Measurements from ENCODE around the gene CCDC82.
A peak's percentile ranks its signal among the peaks of the same experiment; 100 is the strongest.

Gene CCDC82

GRCh38 chr11:96328395-96329010 is 61.2 kb downstream of the CCDC82 start:
- no peak overlapping the region for H3K9ac ChIP-seq (ENCODE audit: low read length)
- no peaks in the 10 kb centered on the region for H3K9me3 ChIP-seq (ENCODE audit: control insufficient read depth, insufficient read depth, low read depth, low read length)
- no peaks in the 10 kb centered on the region for H3K36me3 ChIP-seq (ENCODE audit: control insufficient read depth, insufficient read depth, low read length)
- H3K4me1 ChIP-seq (ENCODE audit: control insufficient read depth, insufficient read depth, low read length), result peaks cover 59% of the 10 kb centered on the region
- no peak overlapping the region for H3K4me3 ChIP-seq (ENCODE audit: low read depth, low read length)
- H3K27ac ChIP-seq (ENCODE audit: low read depth, low read length), result no peak overlapping the region
- H3K27me3 ChIP-seq (ENCODE audit: control insufficient read depth, insufficient read depth, low read length), result no peaks in the 10 kb centered on the region

- no peaks in the 10 kb centered on the region for H3K9me3 ChIP-seq (ENCODE audit: control insufficient read depth, insufficient read depth, low read depth, low read length)
- H3K4me1 ChIP-seq (ENCODE audit: control insufficient read depth, insufficient read depth, low read length), result peaks cover 48% of the 10 kb centered on the region
- H3K9ac ChIP-seq (ENCODE audit: low read length), result no peak overlapping the region
- H3K4me3 ChIP-seq (ENCODE audit: low read depth, low read length), result no peak overlapping the region
- no peaks in the 10 kb centered on the region for H3K27me3 ChIP-seq (ENCODE audit: control insufficient read depth, insufficient read depth, low read length)
- no peaks in the 10 kb centered on the region for H3K36me3 ChIP-seq (ENCODE audit: control insufficient read depth, insufficient read depth, low read length)
- no peak overlapping the region for H3K27ac ChIP-seq (ENCODE audit: low read depth, low read length)
These were observed 62.8 kb downstream of the CCDC82 start for GRCh38 chr11:96326959-96327358.

DNA sequence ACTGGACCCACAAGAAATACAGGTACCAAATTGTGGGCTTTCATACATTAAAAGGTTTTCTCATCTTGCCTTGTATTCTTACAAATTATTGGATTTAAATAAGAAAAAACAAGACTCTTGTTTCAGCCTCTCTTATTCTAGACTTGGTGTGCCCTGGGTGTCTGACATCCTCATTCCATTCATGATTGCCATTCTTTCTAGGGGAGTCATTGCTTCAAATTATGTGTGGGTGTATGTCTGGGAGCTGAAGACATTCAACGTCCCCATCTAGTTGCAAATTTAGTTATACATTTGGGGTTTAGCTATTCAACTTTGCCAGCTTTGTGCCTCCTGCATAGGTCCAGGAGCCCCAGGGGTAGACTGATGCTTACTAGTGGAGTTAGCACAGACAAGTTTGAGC is 64.8 kb downstream of the CCDC82 start:
- no peaks in the 10 kb centered on the region for H3K27me3 ChIP-seq (ENCODE audit: control insufficient read depth, insufficient read depth, low read length)
- no peak overlapping the region for H3K4me3 ChIP-seq (ENCODE audit: low read depth, low read length)
- H3K9ac ChIP-seq (ENCODE audit: low read length), result no peak overlapping the region
- peak overlapping the region; percentile 12; the same call in 1 of the 2 replicates for H3K27ac ChIP-seq (ENCODE audit: low read depth, low read length)
- no peaks in the 10 kb centered on the region for H3K36me3 ChIP-seq (ENCODE audit: control insufficient read depth, insufficient read depth, low read length)
- H3K4me1 ChIP-seq (ENCODE audit: control insufficient read depth, insufficient read depth, low read length), result peaks cover 41% of the 10 kb centered on the region
- no peaks in the 10 kb centered on the region for H3K9me3 ChIP-seq (ENCODE audit: control insufficient read depth, insufficient read depth, low read depth, low read length)

DNA sequence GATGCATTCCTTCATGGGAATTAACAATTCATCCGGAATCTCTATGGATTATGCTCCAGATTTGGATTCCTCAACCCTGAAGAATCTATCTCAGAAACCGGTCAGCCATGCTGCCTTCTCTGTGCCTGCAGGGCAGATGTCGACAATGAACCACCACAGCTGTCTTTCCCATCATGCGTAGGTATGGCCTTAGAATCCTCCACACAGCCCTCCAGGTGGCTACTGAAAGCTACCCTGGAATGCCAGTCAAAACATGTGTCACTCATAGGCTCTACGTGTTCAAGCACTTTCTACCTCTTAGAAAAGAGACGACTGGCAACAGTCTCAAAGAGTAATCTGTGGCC is 66.1 kb downstream of the CCDC82 start:
- no peak overlapping the region for H3K27ac ChIP-seq (ENCODE audit: low read depth, low read length)
- no peak overlapping the region for H3K9ac ChIP-seq (ENCODE audit: low read length)
- H3K9me3 ChIP-seq (ENCODE audit: control insufficient read depth, insufficient read depth, low read depth, low read length), result no peaks in the 10 kb centered on the region
- H3K4me3 ChIP-seq (ENCODE audit: low read depth, low read length), result no peak overlapping the region
- H3K27me3 ChIP-seq (ENCODE audit: control insufficient read depth, insufficient read depth, low read length), result no peaks in the 10 kb centered on the region
- peaks cover 36% of the 10 kb centered on the region for H3K4me1 ChIP-seq (ENCODE audit: control insufficient read depth, insufficient read depth, low read length)
- H3K36me3 ChIP-seq (ENCODE audit: control insufficient read depth, insufficient read depth, low read length), result no peaks in the 10 kb centered on the region

GRCh38 chr11:96322775-96323641 is 66.7 kb downstream of the CCDC82 start:
- no peaks in the 10 kb centered on the region for H3K36me3 ChIP-seq (ENCODE audit: control insufficient read depth, insufficient read depth, low read length)
- H3K27ac ChIP-seq (ENCODE audit: low read depth, low read length), result no peak overlapping the region; the same call in 1 of the 2 replicates
- no peaks in the 10 kb centered on the region for H3K9me3 ChIP-seq (ENCODE audit: control insufficient read depth, insufficient read depth, low read depth, low read length)
- peaks cover 34% of the 10 kb centered on the region for H3K4me1 ChIP-seq (ENCODE audit: control insufficient read depth, insufficient read depth, low read length)
- H3K9ac ChIP-seq (ENCODE audit: low read length), result no peak overlapping the region
- H3K27me3 ChIP-seq (ENCODE audit: control insufficient read depth, insufficient read depth, low read length), result no peaks in the 10 kb centered on the region
- no peak overlapping the region for H3K4me3 ChIP-seq (ENCODE audit: low read depth, low read length)

DNA sequence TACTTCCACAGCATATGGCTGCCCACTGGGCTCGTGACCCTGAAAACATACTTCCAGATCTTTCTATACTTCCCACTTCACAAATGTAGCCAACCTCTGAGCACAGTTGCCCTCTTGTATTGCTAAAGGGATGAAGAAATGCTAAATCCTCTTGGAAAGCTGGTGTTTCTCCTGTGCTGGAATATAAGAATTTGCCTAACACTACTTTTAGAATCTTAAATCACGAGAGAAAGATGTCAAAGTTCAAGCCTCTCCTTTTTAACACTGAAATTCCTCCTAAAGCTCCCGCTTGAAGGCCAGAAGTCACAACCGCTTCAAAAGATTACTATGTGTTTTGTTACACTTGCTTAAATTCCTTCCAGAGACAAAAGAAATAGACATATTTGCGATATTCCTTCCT is 68.6 kb downstream of the CCDC82 start:
- no peak overlapping the region for H3K4me3 ChIP-seq (ENCODE audit: low read depth, low read length)
- no peaks in the 10 kb centered on the region for H3K36me3 ChIP-seq (ENCODE audit: control insufficient read depth, insufficient read depth, low read length)
- H3K9me3 ChIP-seq (ENCODE audit: control insufficient read depth, insufficient read depth, low read depth, low read length), result no peaks in the 10 kb centered on the region
- no peak overlapping the region for H3K9ac ChIP-seq (ENCODE audit: low read length)
- H3K4me1 ChIP-seq (ENCODE audit: control insufficient read depth, insufficient read depth, low read length), result peaks cover 49% of the 10 kb centered on the region
- no peaks in the 10 kb centered on the region for H3K27me3 ChIP-seq (ENCODE audit: control insufficient read depth, insufficient read depth, low read length)
- no peak overlapping the region for H3K27ac ChIP-seq (ENCODE audit: low read depth, low read length)

- Histone ChIP-seq H3K4me1 (ENCODE audit: control insufficient read depth, insufficient read depth, low read length) (peaks cover 39% of the 10 kb centered on the region), H3K27ac (ENCODE audit: low read depth, low read length) (no peak overlapping the region), H3K36me3 (ENCODE audit: control insufficient read depth, insufficient read depth, low read length) (no peaks in the 10 kb centered on the region)
These were observed 69.6 kb downstream of the CCDC82 start for GRCh38 chr11:96319898-96320656.

GRCh38 chr11:96318850-96319249 is 70.9 kb downstream of the CCDC82 start:
- Histone ChIP-seq H3K9me3 (ENCODE audit: control insufficient read depth, insufficient read depth, low read depth, low read length) (no peaks in the 10 kb centered on the region), H3K27ac (ENCODE audit: low read depth, low read length) (no peak overlapping the region), H3K9ac (ENCODE audit: low read length) (no peak overlapping the region), H3K36me3 (ENCODE audit: control insufficient read depth, insufficient read depth, low read length) (no peaks in the 10 kb centered on the region), H3K4me3 (ENCODE audit: low read depth, low read length) (no peak overlapping the region), H3K27me3 (ENCODE audit: control insufficient read depth, insufficient read depth, low read length) (no peaks in the 10 kb centered on the region), H3K4me1 (ENCODE audit: control insufficient read depth, insufficient read depth, low read length) (peaks cover 40% of the 10 kb centered on the region)

More at GRCh38 chr11:96319898-96320656, 69.6 kb downstream of the CCDC82 start:
- Histone ChIP-seq H3K4me3 (ENCODE audit: low read depth, low read length) (no peak overlapping the region), H3K9me3 (ENCODE audit: control insufficient read depth, insufficient read depth, low read depth, low read length) (no peaks in the 10 kb centered on the region), H3K9ac (ENCODE audit: low read length) (no peak overlapping the region), H3K27me3 (ENCODE audit: control insufficient read depth, insufficient read depth, low read length) (no peaks in the 10 kb centered on the region)

GRCh38 chr11:96318399-96318798 is 71.3 kb downstream of the CCDC82 start:
- H3K4me3 ChIP-seq (ENCODE audit: low read depth, low read length), result no peak overlapping the region
- no peak overlapping the region for H3K27ac ChIP-seq (ENCODE audit: low read depth, low read length)
- no peaks in the 10 kb centered on the region for H3K27me3 ChIP-seq (ENCODE audit: control insufficient read depth, insufficient read depth, low read length)
- no peaks in the 10 kb centered on the region for H3K9me3 ChIP-seq (ENCODE audit: control insufficient read depth, insufficient read depth, low read depth, low read length)
- H3K4me1 ChIP-seq (ENCODE audit: control insufficient read depth, insufficient read depth, low read length), result peaks cover 40% of the 10 kb centered on the region
- no peaks in the 10 kb centered on the region for H3K36me3 ChIP-seq (ENCODE audit: control insufficient read depth, insufficient read depth, low read length)
- no peak overlapping the region for H3K9ac ChIP-seq (ENCODE audit: low read length)

DNA sequence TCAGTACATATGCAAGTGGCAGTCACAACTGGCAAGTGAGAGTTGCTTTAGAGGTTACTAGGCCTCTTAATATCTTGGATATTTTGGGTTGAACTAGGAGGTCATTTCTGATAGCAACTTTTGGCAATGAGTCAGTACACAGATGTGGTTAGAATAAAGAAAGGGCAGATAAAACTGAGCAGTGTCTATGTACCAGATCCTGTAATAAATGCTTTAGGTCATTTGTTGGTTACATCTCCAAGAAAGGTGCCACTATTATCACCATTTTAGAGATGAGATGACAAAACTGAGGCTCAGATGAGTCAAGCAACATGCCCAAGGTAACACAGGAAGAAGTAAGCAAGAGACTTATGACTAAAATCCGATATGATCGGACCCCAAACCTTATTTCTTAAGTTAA is 71.7 kb downstream of the CCDC82 start:
- Histone ChIP-seq H3K27ac (ENCODE audit: low read depth, low read length) (no peak overlapping the region), H3K4me3 (ENCODE audit: low read depth, low read length) (no peak overlapping the region), H3K9ac (ENCODE audit: low read length) (no peak overlapping the region), H3K27me3 (ENCODE audit: control insufficient read depth, insufficient read depth, low read length) (no peaks in the 10 kb centered on the region), H3K36me3 (ENCODE audit: control insufficient read depth, insufficient read depth, low read length) (no peaks in the 10 kb centered on the region), H3K4me1 (ENCODE audit: control insufficient read depth, insufficient read depth, low read length) (peaks cover 43% of the 10 kb centered on the region), H3K9me3 (ENCODE audit: control insufficient read depth, insufficient read depth, low read depth, low read length) (no peaks in the 10 kb centered on the region)

DNA sequence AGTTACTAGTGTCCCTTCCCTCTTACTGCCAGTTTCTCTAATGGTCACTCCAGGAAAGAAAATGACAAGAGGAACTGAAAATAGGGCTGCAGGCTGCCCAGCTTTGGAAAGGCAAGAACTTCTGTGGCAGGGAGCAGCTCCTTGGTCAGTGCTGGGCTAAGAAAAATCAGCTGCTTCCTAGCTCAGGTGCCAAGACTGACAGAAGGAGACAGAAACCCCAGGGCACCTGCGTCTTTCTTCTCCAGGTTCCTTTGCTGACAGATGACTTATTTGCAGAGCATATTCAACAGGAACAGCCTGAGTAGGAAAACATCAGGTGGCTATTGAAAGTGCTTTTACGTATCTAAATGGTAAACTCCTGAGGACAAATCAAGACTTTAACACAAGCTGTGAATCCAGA is 72.1 kb downstream of the CCDC82 start:
- no peak overlapping the region for H3K27ac ChIP-seq (ENCODE audit: low read depth, low read length)
- peaks cover 39% of the 10 kb centered on the region for H3K4me1 ChIP-seq (ENCODE audit: control insufficient read depth, insufficient read depth, low read length)
- H3K27me3 ChIP-seq (ENCODE audit: control insufficient read depth, insufficient read depth, low read length), result no peaks in the 10 kb centered on the region

More for the DNA sequence above, 72.1 kb downstream of the CCDC82 start:
- Histone ChIP-seq H3K9me3 (ENCODE audit: control insufficient read depth, insufficient read depth, low read depth, low read length) (no peaks in the 10 kb centered on the region), H3K9ac (ENCODE audit: low read length) (no peak overlapping the region), H3K4me3 (ENCODE audit: low read depth, low read length) (no peak overlapping the region), H3K36me3 (ENCODE audit: control insufficient read depth, insufficient read depth, low read length) (no peaks in the 10 kb centered on the region)
